Thyroid gland (tissue), 4 donors: ENCODE results near the gene GRK1.

Experiments used
- POLR2A ChIP-seq, 2 donors: fragments of 450-650 bp; IDR thresholded peaks; one replicate each; pipeline ENCODE4 v1.6.1; 2017; ENCODE audit warnings: antibody characterized with exemption in 2 of 2, mild to moderate bottlenecking in 2 of 2, moderate library complexity in 1 of 2
- TF ChIP-seq, protein P1 (sequence below), 6 experiments: fragments of 200-600 bp in 3 of 6; fragments of 450-650 bp in 3 of 6; sonication (generic) in 3 of 6; IDR thresholded peaks; one replicate each; pipeline ENCODE4 v1.5.1; 2016 to 2019; ENCODE audit warnings: antibody characterized with exemption in 6 of 6, mild to moderate bottlenecking in 2 of 6, inconsistent platforms in 1 of 6, moderate library complexity in 1 of 6

DNA sequence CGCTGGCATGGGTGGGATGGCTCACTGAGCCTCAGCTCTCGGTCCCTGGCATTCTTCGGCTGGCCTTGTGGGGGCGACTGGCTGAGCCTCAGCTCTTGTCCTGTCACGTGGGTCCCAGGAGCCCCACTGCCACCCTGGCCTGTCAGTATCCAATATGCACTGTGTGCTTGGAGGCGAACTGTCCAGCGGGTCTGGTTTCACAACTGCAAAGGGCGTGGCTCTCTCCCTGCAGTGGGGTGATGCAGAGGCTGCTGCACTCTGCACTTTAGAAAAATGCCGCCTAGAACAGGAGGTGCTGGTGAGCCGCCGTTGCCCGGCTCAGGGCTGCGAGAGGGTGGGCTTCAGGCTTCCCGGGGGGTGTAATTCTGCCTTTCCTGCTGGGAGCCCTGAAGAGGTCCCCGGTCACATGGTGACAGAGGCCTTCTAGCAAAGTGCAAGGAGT is 75.0 kb downstream of the GRK1 start:
- TF ChIP-seq, protein P1, sequence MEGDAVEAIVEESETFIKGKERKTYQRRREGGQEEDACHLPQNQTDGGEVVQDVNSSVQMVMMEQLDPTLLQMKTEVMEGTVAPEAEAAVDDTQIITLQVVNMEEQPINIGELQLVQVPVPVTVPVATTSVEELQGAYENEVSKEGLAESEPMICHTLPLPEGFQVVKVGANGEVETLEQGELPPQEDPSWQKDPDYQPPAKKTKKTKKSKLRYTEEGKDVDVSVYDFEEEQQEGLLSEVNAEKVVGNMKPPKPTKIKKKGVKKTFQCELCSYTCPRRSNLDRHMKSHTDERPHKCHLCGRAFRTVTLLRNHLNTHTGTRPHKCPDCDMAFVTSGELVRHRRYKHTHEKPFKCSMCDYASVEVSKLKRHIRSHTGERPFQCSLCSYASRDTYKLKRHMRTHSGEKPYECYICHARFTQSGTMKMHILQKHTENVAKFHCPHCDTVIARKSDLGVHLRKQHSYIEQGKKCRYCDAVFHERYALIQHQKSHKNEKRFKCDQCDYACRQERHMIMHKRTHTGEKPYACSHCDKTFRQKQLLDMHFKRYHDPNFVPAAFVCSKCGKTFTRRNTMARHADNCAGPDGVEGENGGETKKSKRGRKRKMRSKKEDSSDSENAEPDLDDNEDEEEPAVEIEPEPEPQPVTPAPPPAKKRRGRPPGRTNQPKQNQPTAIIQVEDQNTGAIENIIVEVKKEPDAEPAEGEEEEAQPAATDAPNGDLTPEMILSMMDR (IDR thresholded peaks at IDR 0.05) = peak in 1 of 6 experiments; percentile 14
- TF ChIP-seq POLR2A (IDR thresholded peaks at IDR 0.05) = no peak
